SH-SY5Y (cell line): ENCODE data around the gene NUDT6.

ENCODE experiments used
- GATA2 ChIP-seq: IDR thresholded peaks from 2 replicates; pipeline ENCODE4 v1.6.1; 2011; ENCODE audit warnings: mild to moderate bottlenecking, low read depth, low read length
- GATA3 ChIP-seq: IDR thresholded peaks from 2 replicates; pipeline ENCODE4 v1.6.1; 2011; ENCODE audit warnings: low read depth, mild to moderate bottlenecking, low read length, moderate library complexity

- TF ChIP-seq GATA2 (no peak), GATA3 (no peak)
Measured at GRCh38 chr4:122903766-122904288, 18.6 kb downstream of the NUDT6 start.
